HG02759 (cell line): ENCODE measurements around the gene CCDC191.

Experiments used
- ATAC-seq: cut with Tn5 transposase; IDR thresholded peaks from one replicate; pipeline ENCODE4 v1.9.1; 2021; ENCODE audit warnings: mild to moderate bottlenecking, moderate library complexity; ENCODE audit not compliant: unreplicated experiment

The CCDC191 gene

GRCh38 chr3:114056130-114057010 lies at the start of gene CCDC191, which contains the start of gene QTRT2:
CCDC191 (minus strand) TSS chr3:114056526; CDS start chr3:114056466, 60 bp downstream.
QTRT2 (plus strand) TSS chr3:114056737; CDS start chr3:114065258, 8,521 bp downstream.
- ATAC-seq, result peak; percentile 97

- no peak for ATAC-seq
Observed at GRCh38 chr3:114104414-114104813, 48.1 kb upstream of the CCDC191 start.

DNA sequence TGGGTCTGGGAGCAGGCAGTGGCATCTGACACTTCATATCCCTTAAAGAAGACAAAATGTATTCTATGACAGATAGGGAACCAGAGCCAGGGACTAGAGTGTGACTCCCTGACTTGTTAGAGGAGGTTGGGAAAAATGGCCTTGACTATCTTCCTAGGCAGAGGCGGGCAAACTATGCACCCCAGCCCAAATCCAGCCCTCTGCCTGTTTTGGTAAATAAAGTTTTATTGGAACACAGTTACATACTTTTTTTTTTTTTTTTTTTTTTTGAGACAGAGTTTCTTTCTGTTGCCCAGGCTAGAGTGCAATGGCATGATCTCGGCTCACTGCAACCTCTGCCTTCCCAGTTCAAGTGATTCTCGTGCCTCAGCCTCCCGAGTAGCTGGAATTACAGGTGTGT lies 47.5 kb upstream of the CCDC191 start:
- no peak for ATAC-seq

DNA sequence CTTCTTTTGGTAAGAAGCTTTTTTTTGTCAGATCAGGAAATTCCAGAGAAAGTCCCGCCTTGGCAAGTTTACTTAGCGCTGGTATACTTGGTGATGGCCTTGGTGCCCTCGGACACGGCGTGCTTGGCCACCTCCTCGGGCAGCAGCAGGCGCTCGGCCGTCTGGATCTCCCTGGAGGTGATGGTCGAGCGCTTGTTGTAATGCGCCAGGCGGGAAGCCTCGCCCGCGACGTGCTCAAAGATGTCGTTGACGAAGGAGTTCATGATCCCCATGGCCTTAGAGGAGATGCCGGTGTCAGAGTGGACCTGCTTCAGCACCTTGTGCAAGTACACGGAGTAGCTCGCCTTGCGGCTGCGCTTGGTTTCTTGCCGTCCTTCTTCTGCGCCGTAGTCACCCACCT lies 46.9 kb upstream of the CCDC191 start:
- ATAC-seq, result no peak

DNA sequence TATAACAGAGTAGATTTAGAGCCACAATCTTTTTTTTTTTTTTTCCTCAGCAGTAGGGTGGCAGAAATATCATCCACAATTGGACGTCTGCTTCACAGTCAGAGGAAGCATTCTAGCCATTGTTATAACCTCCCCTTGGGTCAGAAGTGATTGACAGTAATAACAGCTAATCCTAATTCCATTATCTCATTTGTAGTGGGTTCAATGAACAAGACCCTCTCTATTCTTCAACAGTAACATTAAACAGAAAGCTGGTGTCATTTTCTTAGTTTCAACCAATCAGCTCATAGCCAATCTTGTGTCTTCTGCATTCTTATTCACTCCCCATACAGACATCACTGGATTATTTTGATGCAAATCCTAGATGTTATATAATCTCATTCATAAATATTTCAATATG lies 44.8 kb upstream of the CCDC191 start:
- ATAC-seq, result no peak

DNA sequence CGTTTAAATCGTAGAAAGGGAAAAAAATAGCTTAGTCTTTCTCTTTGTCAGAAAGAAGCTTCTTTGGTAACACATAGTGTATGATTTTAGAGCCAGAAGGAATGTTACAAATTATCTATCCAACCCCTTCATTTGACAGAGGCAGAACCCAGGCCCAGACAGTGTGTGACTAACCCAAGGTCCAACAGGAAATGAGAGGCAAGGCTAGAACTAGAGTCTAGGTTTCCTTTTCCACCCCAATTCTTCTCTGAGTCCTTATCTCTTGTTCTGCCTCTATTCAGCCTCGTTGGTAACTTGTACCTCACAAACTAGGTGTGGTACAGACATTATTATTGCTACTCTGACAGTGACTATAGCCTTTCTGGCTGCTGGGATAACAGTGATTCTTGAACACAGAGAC lies 39.5 kb upstream of the CCDC191 start:
- ATAC-seq, result no peak

- no peak for ATAC-seq
Observed at GRCh38 chr3:114093596-114093995, 37.3 kb upstream of the CCDC191 start.

GRCh38 chr3:114093016-114093380 lies 36.7 kb upstream of the CCDC191 start:
- no peak for ATAC-seq

- ATAC-seq, result no peak
Observed at GRCh38 chr3:114092151-114093015, 36.1 kb upstream of the CCDC191 start.

GRCh38 chr3:114089675-114090074 lies 33.3 kb upstream of the CCDC191 start:
- no peak for ATAC-seq

DNA sequence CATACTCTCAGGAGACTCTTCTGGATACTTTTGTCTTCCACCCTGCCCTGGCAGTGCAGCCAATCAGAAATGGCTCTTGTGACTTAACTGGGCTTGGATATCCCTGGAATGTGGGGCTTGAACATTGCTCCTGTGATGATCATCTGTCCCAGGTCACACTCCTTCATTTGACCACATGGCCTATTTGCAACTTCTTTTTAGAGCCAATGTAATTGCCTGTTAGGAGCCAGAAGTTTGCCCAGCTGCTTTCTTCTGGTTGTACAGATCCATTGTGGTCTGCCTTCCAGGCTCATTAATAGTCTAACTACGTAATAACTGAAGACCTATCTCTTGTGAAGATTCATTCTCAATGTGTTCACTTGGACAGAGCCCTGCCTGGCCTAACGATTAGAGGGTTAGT lies 30.0 kb upstream of the CCDC191 start:
- no peak for ATAC-seq

DNA sequence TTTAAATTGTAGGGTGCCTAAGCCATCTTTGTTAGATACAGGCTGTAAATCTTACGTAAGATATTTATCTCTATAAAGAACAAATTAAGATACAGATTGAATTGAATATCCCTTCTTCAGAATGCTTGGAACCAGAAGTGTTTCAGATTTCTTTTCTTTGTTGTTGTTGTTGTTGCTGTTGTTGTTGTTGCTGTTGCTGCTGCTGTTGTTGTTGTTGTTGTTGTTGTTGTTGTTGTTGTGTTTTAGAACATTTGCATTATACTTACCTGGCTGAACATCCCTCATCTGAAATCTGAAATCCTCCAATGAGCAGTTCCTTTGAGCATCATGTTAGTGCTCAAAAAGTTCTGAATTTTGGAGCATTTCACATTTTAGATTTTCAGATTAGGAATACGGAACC lies 26.8 kb upstream of the CCDC191 start:
- ATAC-seq, result no peak

- ATAC-seq, result no peak
Observed at GRCh38 chr3:114081037-114081436, 24.7 kb upstream of the CCDC191 start.

- ATAC-seq, result no peak
Observed at GRCh38 chr3:114080201-114080600, 23.9 kb upstream of the CCDC191 start.

DNA sequence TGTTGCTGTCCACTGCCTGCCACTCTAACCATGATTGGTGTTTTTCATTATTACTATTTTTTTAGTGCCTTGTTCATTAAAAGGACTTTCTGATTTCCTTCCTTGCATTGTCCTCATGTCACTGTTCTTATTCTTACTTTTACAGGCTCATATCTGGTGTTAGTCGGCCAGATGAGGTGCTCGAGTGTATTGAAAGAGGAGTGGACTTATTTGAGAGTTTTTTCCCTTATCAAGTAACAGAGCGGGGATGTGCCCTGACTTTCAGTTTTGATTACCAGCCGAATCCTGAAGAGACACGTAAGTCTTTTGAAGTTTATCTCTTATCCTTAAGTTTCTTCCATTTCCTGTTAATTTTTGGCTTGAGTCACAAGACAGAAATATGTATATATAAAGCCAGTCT lies 23.4 kb upstream of the CCDC191 start:
- ATAC-seq, result no peak

- no peak for ATAC-seq
Observed at GRCh38 chr3:114078126-114078525, 21.8 kb upstream of the CCDC191 start.

- no peak for ATAC-seq
Observed at GRCh38 chr3:114076711-114077110, 20.4 kb upstream of the CCDC191 start.

DNA sequence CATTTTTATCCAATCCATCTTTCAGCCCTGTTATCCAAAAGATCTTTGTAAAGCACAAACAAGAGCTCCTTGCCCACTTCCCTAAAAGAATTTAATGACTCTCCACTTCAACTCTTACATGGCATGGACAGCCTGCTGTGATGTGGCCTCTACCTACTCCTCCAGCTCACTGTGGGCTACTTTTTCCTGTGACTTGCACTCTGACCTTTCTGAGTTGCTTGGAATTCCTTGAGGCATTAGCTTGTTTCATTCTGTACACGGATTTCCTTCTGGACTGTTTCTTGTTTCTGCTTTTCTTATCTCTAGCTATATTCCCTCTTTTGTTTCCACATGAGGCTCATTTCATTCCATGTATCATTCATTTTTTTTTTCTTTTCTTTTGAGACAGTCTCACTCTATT lies 15.5 kb upstream of the CCDC191 start:
- ATAC-seq, result no peak

GRCh38 chr3:114068336-114068735 lies 12.0 kb upstream of the CCDC191 start:
- no peak for ATAC-seq

DNA sequence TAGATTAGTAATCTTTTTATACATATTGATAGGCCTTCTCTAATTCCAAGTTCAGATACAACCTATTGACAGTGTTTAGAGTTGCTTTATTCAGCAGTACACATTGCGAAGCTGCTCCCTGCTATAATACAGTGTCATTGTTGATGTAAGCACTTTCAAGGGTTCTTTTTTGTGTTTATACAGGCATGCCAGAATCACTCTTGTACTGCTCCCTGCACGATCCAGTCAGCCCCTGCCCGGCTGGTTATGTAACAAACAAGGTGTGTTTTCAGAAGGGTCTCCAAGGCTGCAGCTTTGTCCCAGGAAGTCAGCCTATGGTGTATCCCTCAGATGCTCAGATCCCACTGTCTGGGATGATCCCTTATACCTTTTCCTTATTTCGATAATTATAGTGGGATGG lies 11.5 kb upstream of the CCDC191 start:
- no peak for ATAC-seq

- no peak for ATAC-seq
Observed at GRCh38 chr3:114060906-114061655, 4.8 kb upstream of the CCDC191 start.
